ENCODE measurements around the gene CLDN24.

- TF ChIP-seq EZH2 (IDR thresholded peaks at IDR 0.05) (no peak), POLR2A (IDR thresholded peaks at IDR 0.05; ENCODE audit: borderline replicate concordance, extremely low read depth, insufficient read depth, insufficient read length) (no peak), ZNF274 (IDR thresholded peaks at IDR 0.05; ENCODE audit: low read depth, low read length) (no peak), ATF3 (IDR thresholded peaks at IDR 0.05) (no peak), SRF (IDR thresholded peaks at IDR 0.05; ENCODE audit: low read depth) (no peak), POLR2AphosphoS5 (IDR thresholded peaks at IDR 0.05; ENCODE audit: low read depth, low read length) (no peak), MAX (IDR thresholded peaks at IDR 0.05) (no peak), EZH2phosphoT487 (IDR thresholded peaks at IDR 0.05; ENCODE audit: borderline replicate concordance) (no peak), SIN3A (IDR thresholded peaks at IDR 0.05; ENCODE audit: low read depth) (no peak), REST (IDR thresholded peaks at IDR 0.05; ENCODE audit: low read depth) (no peak), YY1 (IDR thresholded peaks at IDR 0.05; ENCODE audit: extremely low read depth, insufficient replicate concordance, low read depth, low read length) (no peak)
- TF ChIP-seq, protein P1, sequence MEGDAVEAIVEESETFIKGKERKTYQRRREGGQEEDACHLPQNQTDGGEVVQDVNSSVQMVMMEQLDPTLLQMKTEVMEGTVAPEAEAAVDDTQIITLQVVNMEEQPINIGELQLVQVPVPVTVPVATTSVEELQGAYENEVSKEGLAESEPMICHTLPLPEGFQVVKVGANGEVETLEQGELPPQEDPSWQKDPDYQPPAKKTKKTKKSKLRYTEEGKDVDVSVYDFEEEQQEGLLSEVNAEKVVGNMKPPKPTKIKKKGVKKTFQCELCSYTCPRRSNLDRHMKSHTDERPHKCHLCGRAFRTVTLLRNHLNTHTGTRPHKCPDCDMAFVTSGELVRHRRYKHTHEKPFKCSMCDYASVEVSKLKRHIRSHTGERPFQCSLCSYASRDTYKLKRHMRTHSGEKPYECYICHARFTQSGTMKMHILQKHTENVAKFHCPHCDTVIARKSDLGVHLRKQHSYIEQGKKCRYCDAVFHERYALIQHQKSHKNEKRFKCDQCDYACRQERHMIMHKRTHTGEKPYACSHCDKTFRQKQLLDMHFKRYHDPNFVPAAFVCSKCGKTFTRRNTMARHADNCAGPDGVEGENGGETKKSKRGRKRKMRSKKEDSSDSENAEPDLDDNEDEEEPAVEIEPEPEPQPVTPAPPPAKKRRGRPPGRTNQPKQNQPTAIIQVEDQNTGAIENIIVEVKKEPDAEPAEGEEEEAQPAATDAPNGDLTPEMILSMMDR (IDR thresholded peaks at IDR 0.05 in 2 of 3, conservative IDR thresholded peaks at IDR 0.05 in 1 of 3; ENCODE audit: borderline replicate concordance in 1 of 3, insufficient read depth in 1 of 3, low read depth in 2 of 3, low read length in 2 of 3): no peak
Observed at GRCh38 chr4:183329954-183330742, 7.9 kb upstream of the CLDN24 start.
